ENCODE measurements around the gene PKN1.

GRCh38 chr19:14477418-14478112, 44.5 kb downstream of the PKN1 start:
- no peak for TF ChIP-seq CTCF (IDR thresholded peaks at IDR 0.05)
- no peak for TF ChIP-seq POLR2A (IDR thresholded peaks at IDR 0.05)
